Placental epithelial cell (primary cell): ENCODE data around the gene MTM1. TPM values are rescaled to one million over a fixed set of nuclear protein-coding genes. Genes with fewer than 3 reads are reported as not detected.

Experiments used
- total RNA-seq: library from RNA; depleted of rRNA; stranded (reverse); fragments of >200 nt; gene quantifications from 2 replicates; pipeline ENCODE4 v1.2.3, GENCODE V29; 2012

Gene MTM1
- total RNA-seq, result 11.0 and 12.3 TPM in 2 replicates

GRCh38 chrX:150568320-150569154 is at the start of gene MTM1:
Gene MTM1, plus strand, starts transcription at chrX:150568621. Its CDS starts 23,994 bp downstream, at chrX:150592615.

DNA sequence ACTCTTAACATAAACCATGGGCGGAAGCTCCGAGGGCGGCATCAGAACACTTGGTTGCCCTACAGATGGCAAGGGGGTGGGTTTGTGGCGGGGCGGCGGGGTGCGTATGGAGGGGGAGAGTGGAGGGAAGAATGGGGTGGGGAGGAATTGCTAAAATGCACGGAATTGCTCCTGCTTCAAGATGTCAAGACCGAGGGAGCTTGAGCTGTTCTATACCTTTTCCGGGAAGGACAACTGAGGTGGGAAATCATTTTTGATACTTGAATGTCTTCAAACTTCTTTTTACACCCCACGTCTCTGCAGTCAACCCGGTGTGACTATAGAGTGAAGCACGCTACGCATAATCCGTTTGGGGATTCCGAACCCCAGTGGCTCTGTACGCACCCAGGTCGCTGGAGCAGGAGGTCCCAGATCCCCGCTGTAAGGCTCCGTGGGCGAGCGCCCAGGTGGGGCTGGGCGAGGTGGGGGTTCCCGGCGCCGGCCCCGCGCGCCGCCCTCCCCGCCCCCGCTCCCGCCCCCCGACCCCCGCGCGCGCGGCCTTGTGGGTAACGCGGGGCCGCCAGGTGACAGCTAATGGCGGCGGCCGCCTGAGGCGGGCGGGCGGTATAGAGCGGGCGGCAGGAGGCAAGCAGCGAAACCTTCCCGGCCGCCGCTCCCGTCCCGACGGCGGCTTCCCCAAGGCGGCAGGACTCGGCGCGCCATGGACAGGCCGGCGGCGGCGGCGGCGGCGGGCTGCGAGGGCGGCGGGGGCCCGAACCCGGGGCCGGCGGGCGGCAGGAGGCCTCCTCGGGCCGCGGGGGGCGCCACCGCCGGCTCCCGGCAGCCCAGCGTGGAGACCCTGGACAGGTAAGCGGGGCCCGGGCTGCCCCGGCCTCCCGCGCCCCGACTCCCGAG is 124.7 kb downstream of the MTM1 start, which contains the start of gene MTMR1:
MTMR1 (plus strand) TSS at position 566 of the 894 bp plus-strand sequence; CDS start at position 701, 135 bp downstream.

Other genes starting within 250 kb of the MTM1 start
- 0.11 TPM in 1 of 2 replicates, not detected in the other for gene MAMLD1, start 205.3 kb upstream of the MTM1 start, total RNA-seq
- 27.1 and 28.7 TPM in 2 replicates for gene MTMR1, start 124.8 kb downstream of the MTM1 start, total RNA-seq